Measurements from ENCODE around the gene AQP7.
"Not testable (repeated sequence)": the region's sequence is repeated elsewhere in the genome, so short reads cannot be mapped to it uniquely, and the experiment has no call there.

Gene AQP7

GRCh38 chr9:33393581-33393980, 8.8 kb downstream of the AQP7 start:
- DNase-seq, result no peak

GRCh38 chr9:33392591-33393021, 9.8 kb downstream of the AQP7 start:
- not testable (repeated sequence) for DNase-seq

- not testable (repeated sequence) for DNase-seq
These were observed 11.1 kb downstream of the AQP7 start for GRCh38 chr9:33391111-33391771.

- DNase-seq, result no peak
These were observed 14.0 kb downstream of the AQP7 start for GRCh38 chr9:33388110-33388994.

GRCh38 chr9:33386998-33387397, 15.4 kb downstream of the AQP7 start:
- not testable (repeated sequence) for DNase-seq

GRCh38 chr9:33386641-33386996, 15.7 kb downstream of the AQP7 start:
- not testable (repeated sequence) for DNase-seq

- DNase-seq, result not testable (repeated sequence)
These were observed 16.3 kb downstream of the AQP7 start for GRCh38 chr9:33385979-33386640.

GRCh38 chr9:33385536-33385935, 16.8 kb downstream of the AQP7 start:
- DNase-seq, result not testable (repeated sequence)

- DNase-seq, result not testable (repeated sequence)
These were observed 19.0 kb downstream of the AQP7 start for GRCh38 chr9:33383396-33383795.

- not testable (repeated sequence) for DNase-seq
These were observed 20.0 kb downstream of the AQP7 start for GRCh38 chr9:33382397-33382796.

- DNase-seq, result no peak
These were observed 21.1 kb downstream of the AQP7 start for GRCh38 chr9:33381231-33381791.

GRCh38 chr9:33380390-33381094, 21.8 kb downstream of the AQP7 start:
- no peak for DNase-seq

GRCh38 chr9:33379666-33380389, 22.5 kb downstream of the AQP7 start:
- DNase-seq, result no peak

- DNase-seq, result no peak
These were observed 24.1 kb downstream of the AQP7 start for GRCh38 chr9:33378121-33378795.

GRCh38 chr9:33377089-33377715, 25.2 kb downstream of the AQP7 start:
- no peak for DNase-seq

GRCh38 chr9:33375841-33376321, 26.5 kb downstream of the AQP7 start:
- DNase-seq, result no peak

- no peak for DNase-seq
These were observed 27.0 kb downstream of the AQP7 start for GRCh38 chr9:33375238-33375840.

GRCh38 chr9:33374634-33375237, 27.6 kb downstream of the AQP7 start:
- DNase-seq, result peak; percentile 49

GRCh38 chr9:33374190-33374589, 28.2 kb downstream of the AQP7 start:
- no peak for DNase-seq

- DNase-seq, result no peak
These were observed 29.5 kb downstream of the AQP7 start for GRCh38 chr9:33372900-33373299.

Data from NCI-H345 (cell line).